Stimulated activated CD4-positive, alpha-beta T cell treated with anti-CD3 and anti-CD28 coated beads, Interleukin-12 subunit alpha, Interleukin-12 subunit beta, amount 100 ng/mL, for 24 hours (primary cell): ENCODE results near the gene TELO2.

Experiments
- DNase-seq, 2 experiments: peaks; one replicate each; pipeline ENCODE4 v3.0.0-alpha.2; 2020; ENCODE audit warnings: low read depth in 2 of 2

TELO2 gene

GRCh38 chr16:1553946-1554825, 61.0 kb downstream of the TELO2 start:
- DNase-seq, result no peak

- no peak for DNase-seq
These were observed 61.8 kb downstream of the TELO2 start for GRCh38 chr16:1554826-1555445.

GRCh38 chr16:1556254-1556653, 63.1 kb downstream of the TELO2 start:
- no peak for DNase-seq

GRCh38 chr16:1557074-1557473, 63.9 kb downstream of the TELO2 start:
- no peak for DNase-seq

- DNase-seq, result no peak
These were observed 64.4 kb downstream of the TELO2 start for GRCh38 chr16:1557576-1557975.

GRCh38 chr16:1559446-1559975, 66.4 kb downstream of the TELO2 start:
- DNase-seq, result no peak
